ENCODE results near the gene NR2F2.

NR2F2 gene

GRCh38 chr15:96334017-96334704 is 3.7 kb downstream of the NR2F2 start:
- TF ChIP-seq POLR2AphosphoS5 (IDR thresholded peaks at IDR 0.05; ENCODE audit: low read depth, low read length): no peak
- TF ChIP-seq SIN3A (IDR thresholded peaks at IDR 0.05; ENCODE audit: borderline replicate concordance, insufficient read depth, low read length): peak; percentile 5; the same call in 1 of the 2 replicates
- no peak for TF ChIP-seq REST (IDR thresholded peaks at IDR 0.05; ENCODE audit: insufficient read depth in 1 of 2, low read depth in 2 of 2, low read length in 2 of 2)
- no peak for TF ChIP-seq FOXP2 (optimal IDR thresholded peaks at IDR 0.05; ENCODE audit: borderline replicate concordance, extremely low read depth, extremely low read length, insufficient read depth)

GRCh38 chr15:96334705-96335410 is 4.4 kb downstream of the NR2F2 start:
- TF ChIP-seq REST (IDR thresholded peaks at IDR 0.05; ENCODE audit: insufficient read depth in 1 of 2, low read depth in 2 of 2, low read length in 2 of 2): no peak
- TF ChIP-seq SIN3A (IDR thresholded peaks at IDR 0.05; ENCODE audit: borderline replicate concordance, insufficient read depth, low read length): no peak
- TF ChIP-seq TAF1 (IDR thresholded peaks at IDR 0.05; ENCODE audit: borderline replicate concordance, insufficient read depth, low read length): no peak
- TF ChIP-seq FOXP2 (optimal IDR thresholded peaks at IDR 0.05; ENCODE audit: borderline replicate concordance, extremely low read depth, extremely low read length, insufficient read depth): no peak
- no peak for TF ChIP-seq POLR2AphosphoS5 (IDR thresholded peaks at IDR 0.05; ENCODE audit: low read depth, low read length)

GRCh38 chr15:96335411-96336024 is 5.0 kb downstream of the NR2F2 start:
- TF ChIP-seq FOXP2 (optimal IDR thresholded peaks at IDR 0.05; ENCODE audit: borderline replicate concordance, extremely low read depth, extremely low read length, insufficient read depth) (no peak), SIN3A (IDR thresholded peaks at IDR 0.05; ENCODE audit: borderline replicate concordance, insufficient read depth, low read length) (no peak), POLR2AphosphoS5 (IDR thresholded peaks at IDR 0.05; ENCODE audit: low read depth, low read length) (no peak), TAF1 (IDR thresholded peaks at IDR 0.05; ENCODE audit: borderline replicate concordance, insufficient read depth, low read length) (no peak), REST (IDR thresholded peaks at IDR 0.05; ENCODE audit: insufficient read depth in 1 of 2, low read depth in 2 of 2, low read length in 2 of 2) (no peak)

GRCh38 chr15:96336108-96336595 is 5.7 kb downstream of the NR2F2 start:
- TF ChIP-seq POLR2AphosphoS5 (IDR thresholded peaks at IDR 0.05; ENCODE audit: low read depth, low read length): no peak
- no peak for TF ChIP-seq FOXP2 (optimal IDR thresholded peaks at IDR 0.05; ENCODE audit: borderline replicate concordance, extremely low read depth, extremely low read length, insufficient read depth)
- no peak for TF ChIP-seq TAF1 (IDR thresholded peaks at IDR 0.05; ENCODE audit: borderline replicate concordance, insufficient read depth, low read length)
- no peak for TF ChIP-seq SIN3A (IDR thresholded peaks at IDR 0.05; ENCODE audit: borderline replicate concordance, insufficient read depth, low read length)
- no peak for TF ChIP-seq REST (IDR thresholded peaks at IDR 0.05; ENCODE audit: insufficient read depth in 1 of 2, low read depth in 2 of 2, low read length in 2 of 2)

Measured in PFSK-1 (cell line).